PC-9 (cell line): ENCODE results near the gene KCNG1.

Source experiments
- CTCF ChIP-seq: fragments of 200-600 bp; sonication (generic); conservative IDR thresholded peaks from 2 replicates; pipeline ENCODE4 v1.6.1; 2017; ENCODE audit warnings: mixed run types, antibody characterized with exemption, mild to moderate bottlenecking, moderate library complexity
- EZH2 ChIP-seq: fragments of 200-600 bp; sonication (generic); IDR thresholded peaks from 2 replicates; pipeline ENCODE4 v1.8.0; 2017; ENCODE audit warnings: antibody characterized with exemption, low read depth

- TF ChIP-seq CTCF (no peak), EZH2 (no peak)
These were observed 31.8 kb downstream of the KCNG1 start for GRCh38 chr20:50991076-50991475.
